C4-2B (cell line): Measurements from ENCODE around the gene P3H4.

Experiments
- ZFX ChIP-seq: fragments of 450-650 bp; IDR thresholded peaks from 2 replicates; pipeline ENCODE4 v1.6.1; 2017
- TF ChIP-seq, protein P1 (sequence below): fragments of 450-650 bp; conservative IDR thresholded peaks from 2 replicates; pipeline ENCODE4 v1.5.1; 2017; ENCODE audit warnings: mild to moderate bottlenecking

DNA sequence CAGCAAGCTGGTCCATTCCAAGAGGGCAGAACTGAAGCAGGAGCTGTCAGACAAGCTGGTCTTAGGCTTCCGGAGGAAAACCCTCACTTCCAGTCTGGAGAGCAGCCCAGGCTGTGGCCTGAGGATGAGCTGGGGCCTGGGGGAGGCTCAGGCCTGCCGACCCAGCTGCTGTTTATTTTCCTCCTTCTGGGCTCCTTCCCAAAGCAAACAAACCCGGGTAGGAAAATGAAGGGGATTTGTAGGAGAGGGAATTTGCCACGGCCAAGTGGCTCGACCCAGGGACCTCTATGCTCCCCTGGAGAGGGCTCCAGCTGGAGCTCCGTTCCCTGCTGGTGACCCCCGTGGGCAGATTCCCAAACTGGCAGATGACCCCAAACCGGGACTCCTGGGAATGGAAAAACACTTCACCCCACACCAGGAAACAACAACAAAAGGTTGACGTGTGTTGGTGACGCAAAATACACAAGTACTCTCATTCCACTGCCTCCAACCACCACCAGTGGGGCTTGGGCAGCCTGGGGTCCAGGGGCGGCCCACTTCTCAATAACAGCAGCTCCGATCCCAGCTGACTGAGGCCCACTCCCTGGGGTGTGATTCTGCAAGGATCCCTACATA is 34.1 kb downstream of the P3H4 start:
- TF ChIP-seq, protein P1, sequence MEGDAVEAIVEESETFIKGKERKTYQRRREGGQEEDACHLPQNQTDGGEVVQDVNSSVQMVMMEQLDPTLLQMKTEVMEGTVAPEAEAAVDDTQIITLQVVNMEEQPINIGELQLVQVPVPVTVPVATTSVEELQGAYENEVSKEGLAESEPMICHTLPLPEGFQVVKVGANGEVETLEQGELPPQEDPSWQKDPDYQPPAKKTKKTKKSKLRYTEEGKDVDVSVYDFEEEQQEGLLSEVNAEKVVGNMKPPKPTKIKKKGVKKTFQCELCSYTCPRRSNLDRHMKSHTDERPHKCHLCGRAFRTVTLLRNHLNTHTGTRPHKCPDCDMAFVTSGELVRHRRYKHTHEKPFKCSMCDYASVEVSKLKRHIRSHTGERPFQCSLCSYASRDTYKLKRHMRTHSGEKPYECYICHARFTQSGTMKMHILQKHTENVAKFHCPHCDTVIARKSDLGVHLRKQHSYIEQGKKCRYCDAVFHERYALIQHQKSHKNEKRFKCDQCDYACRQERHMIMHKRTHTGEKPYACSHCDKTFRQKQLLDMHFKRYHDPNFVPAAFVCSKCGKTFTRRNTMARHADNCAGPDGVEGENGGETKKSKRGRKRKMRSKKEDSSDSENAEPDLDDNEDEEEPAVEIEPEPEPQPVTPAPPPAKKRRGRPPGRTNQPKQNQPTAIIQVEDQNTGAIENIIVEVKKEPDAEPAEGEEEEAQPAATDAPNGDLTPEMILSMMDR = no peak
- TF ChIP-seq ZFX = no peak
